ENCODE results near the gene SOX6.

SOX6 gene

DNA sequence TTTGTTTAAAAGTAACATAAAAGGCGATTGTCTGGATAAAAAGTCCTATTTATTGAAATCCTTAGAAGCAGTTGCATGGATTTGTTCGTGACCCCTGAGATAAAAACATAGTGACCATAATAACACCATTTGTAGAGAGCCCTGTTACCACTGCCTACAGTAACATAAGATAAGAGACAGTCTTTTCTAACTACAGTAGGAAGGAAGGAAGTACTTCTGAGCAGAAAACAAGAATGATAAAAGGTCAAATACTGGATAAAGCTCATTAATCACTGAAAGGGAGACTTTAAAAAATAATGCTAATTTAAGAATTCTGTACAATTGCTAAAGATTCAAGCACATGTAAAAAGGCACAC lies 47.1 kb upstream of the SOX6 start:
- H3K4me2 ChIP-seq (ENCODE audit: low read length) = no peak overlapping the region
- TF ChIP-seq, protein P1, sequence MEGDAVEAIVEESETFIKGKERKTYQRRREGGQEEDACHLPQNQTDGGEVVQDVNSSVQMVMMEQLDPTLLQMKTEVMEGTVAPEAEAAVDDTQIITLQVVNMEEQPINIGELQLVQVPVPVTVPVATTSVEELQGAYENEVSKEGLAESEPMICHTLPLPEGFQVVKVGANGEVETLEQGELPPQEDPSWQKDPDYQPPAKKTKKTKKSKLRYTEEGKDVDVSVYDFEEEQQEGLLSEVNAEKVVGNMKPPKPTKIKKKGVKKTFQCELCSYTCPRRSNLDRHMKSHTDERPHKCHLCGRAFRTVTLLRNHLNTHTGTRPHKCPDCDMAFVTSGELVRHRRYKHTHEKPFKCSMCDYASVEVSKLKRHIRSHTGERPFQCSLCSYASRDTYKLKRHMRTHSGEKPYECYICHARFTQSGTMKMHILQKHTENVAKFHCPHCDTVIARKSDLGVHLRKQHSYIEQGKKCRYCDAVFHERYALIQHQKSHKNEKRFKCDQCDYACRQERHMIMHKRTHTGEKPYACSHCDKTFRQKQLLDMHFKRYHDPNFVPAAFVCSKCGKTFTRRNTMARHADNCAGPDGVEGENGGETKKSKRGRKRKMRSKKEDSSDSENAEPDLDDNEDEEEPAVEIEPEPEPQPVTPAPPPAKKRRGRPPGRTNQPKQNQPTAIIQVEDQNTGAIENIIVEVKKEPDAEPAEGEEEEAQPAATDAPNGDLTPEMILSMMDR (IDR thresholded peaks at IDR 0.05; ENCODE audit: low read depth, low read length, poor library complexity, severe bottlenecking) = no peak
- no peak for TF ChIP-seq EZH2phosphoT487 (IDR thresholded peaks at IDR 0.05; ENCODE audit: borderline replicate concordance, low read length)
- H4K20me1 ChIP-seq (ENCODE audit: control insufficient read depth, insufficient read depth, low read depth, low read length) = no peaks in the 10 kb centered on the region

DNA sequence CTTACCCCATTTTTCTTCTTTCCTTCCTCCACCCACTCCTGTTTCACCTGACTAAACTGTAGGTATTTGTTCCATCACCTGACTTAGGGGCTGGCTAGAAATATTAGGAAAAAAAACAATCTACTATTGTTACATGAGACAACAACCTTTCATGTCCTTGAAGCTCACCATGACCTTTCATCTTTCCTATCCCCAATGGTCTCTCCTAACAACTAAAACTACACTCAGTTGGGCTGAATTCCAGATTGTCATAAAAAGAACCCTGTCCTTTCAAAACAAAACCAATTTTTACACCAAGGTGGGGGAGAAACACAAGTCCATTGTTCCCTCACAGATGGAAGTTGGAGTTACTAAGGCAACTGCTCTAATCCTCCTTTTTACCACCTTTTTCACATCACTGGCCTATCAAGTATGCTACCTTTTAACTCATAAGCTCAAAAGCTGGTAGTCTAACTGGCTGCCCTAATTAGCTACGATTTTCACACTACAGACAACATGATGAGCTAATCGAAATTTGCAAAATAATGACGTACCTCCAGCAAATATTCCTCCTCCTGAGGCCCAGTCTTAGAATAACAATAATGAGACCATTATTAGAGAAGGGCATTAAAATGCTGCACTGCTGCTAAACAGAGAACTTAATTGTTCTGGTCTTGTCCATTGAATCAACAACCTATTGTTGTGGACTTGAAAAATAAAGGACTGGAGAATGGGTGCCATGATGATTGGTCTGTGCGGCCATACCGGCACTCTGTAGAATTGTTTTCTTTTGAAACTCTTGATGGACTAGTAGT lies 46.5 kb upstream of the SOX6 start:
- Histone ChIP-seq H3F3A (ENCODE audit: control insufficient read depth, insufficient read depth) (no peaks in the 10 kb centered on the region), H3K36me3 (ENCODE audit: control insufficient read depth, low read length) (no peaks in the 10 kb centered on the region), H3K4me2 (ENCODE audit: low read length) (no peak overlapping the region), H3K4me1 (ENCODE audit: control insufficient read depth, low read length) (no peaks in the 10 kb centered on the region), H3K9me3 (ENCODE audit: control insufficient read depth, insufficient read depth, low read length) (no peaks in the 10 kb centered on the region), H3K27me3 (ENCODE audit: control insufficient read depth, low read length) (no peaks in the 10 kb centered on the region), H3K9me2 (replicated peaks; ENCODE audit: control insufficient read depth, low read length) (no peaks in the 10 kb centered on the region), H4K20me1 (ENCODE audit: control insufficient read depth, insufficient read depth, low read depth, low read length) (no peaks in the 10 kb centered on the region), H3K79me2 (ENCODE audit: control insufficient read depth, low read length) (no peaks in the 10 kb centered on the region), H3K4me3 (ENCODE audit: low read length) (no peak overlapping the region), H3K27ac (ENCODE audit: low read depth, low read length) (no peak overlapping the region)
- TF ChIP-seq EZH2phosphoT487 (IDR thresholded peaks at IDR 0.05; ENCODE audit: borderline replicate concordance, low read length) = no peak

More for the DNA sequence above, 47.1 kb upstream of the SOX6 start:
- H3K36me3 ChIP-seq (ENCODE audit: control insufficient read depth, low read length) = no peaks in the 10 kb centered on the region
- H3K27me3 ChIP-seq (ENCODE audit: control insufficient read depth, low read length) = no peaks in the 10 kb centered on the region
- H3K4me1 ChIP-seq (ENCODE audit: control insufficient read depth, low read length) = no peaks in the 10 kb centered on the region
- H3K79me2 ChIP-seq (ENCODE audit: control insufficient read depth, low read length) = no peaks in the 10 kb centered on the region
- no peak overlapping the region for H3K4me3 ChIP-seq (ENCODE audit: low read length)
- no peaks in the 10 kb centered on the region for H3K9me3 ChIP-seq (ENCODE audit: control insufficient read depth, insufficient read depth, low read length)
- H3K27ac ChIP-seq (ENCODE audit: low read depth, low read length) = no peak overlapping the region
- no peaks in the 10 kb centered on the region for H3K9me2 ChIP-seq (replicated peaks; ENCODE audit: control insufficient read depth, low read length)
- no peaks in the 10 kb centered on the region for H3F3A ChIP-seq (ENCODE audit: control insufficient read depth, insufficient read depth)

DNA sequence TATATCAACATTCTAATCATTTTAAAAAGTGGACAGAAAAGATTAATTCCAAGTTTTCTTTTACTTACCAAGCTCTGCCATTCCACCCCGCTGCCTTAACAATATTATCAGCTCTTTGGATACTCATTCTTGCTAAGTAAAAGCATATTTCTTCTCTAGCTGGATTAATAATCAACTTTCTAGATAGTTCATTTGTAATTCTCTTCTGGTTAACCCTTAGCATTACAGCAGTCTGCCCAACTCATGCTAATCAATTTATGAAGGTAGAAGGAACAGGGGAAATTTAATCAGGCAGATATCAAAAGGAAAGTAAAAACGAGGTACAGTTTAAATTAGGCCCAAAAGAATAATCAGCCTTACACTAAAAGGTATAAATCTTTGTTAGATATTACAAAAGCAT lies 41.0 kb upstream of the SOX6 start:
- no peak for TF ChIP-seq EZH2phosphoT487 (IDR thresholded peaks at IDR 0.05; ENCODE audit: borderline replicate concordance, low read length)
- TF ChIP-seq, protein P1 (IDR thresholded peaks at IDR 0.05; ENCODE audit: low read depth, low read length, poor library complexity, severe bottlenecking) = no peak
- H3K4me1 ChIP-seq (ENCODE audit: control insufficient read depth, low read length) = no peaks in the 10 kb centered on the region
- no peaks in the 10 kb centered on the region for H3F3A ChIP-seq (ENCODE audit: control insufficient read depth, insufficient read depth)
- no peaks in the 10 kb centered on the region for H3K79me2 ChIP-seq (ENCODE audit: control insufficient read depth, low read length)
- no peaks in the 10 kb centered on the region for H3K9me3 ChIP-seq (ENCODE audit: control insufficient read depth, insufficient read depth, low read length)
- no peaks in the 10 kb centered on the region for H3K36me3 ChIP-seq (ENCODE audit: control insufficient read depth, low read length)
- no peaks in the 10 kb centered on the region for H3K9me2 ChIP-seq (replicated peaks; ENCODE audit: control insufficient read depth, low read length)
- no peak overlapping the region for H3K27ac ChIP-seq (ENCODE audit: low read depth, low read length)
- H3K4me3 ChIP-seq (ENCODE audit: low read length) = no peak overlapping the region
- no peaks in the 10 kb centered on the region for H4K20me1 ChIP-seq (ENCODE audit: control insufficient read depth, insufficient read depth, low read depth, low read length)
- H3K4me2 ChIP-seq (ENCODE audit: low read length) = no peak overlapping the region
- no peaks in the 10 kb centered on the region for H3K27me3 ChIP-seq (ENCODE audit: control insufficient read depth, low read length)

DNA sequence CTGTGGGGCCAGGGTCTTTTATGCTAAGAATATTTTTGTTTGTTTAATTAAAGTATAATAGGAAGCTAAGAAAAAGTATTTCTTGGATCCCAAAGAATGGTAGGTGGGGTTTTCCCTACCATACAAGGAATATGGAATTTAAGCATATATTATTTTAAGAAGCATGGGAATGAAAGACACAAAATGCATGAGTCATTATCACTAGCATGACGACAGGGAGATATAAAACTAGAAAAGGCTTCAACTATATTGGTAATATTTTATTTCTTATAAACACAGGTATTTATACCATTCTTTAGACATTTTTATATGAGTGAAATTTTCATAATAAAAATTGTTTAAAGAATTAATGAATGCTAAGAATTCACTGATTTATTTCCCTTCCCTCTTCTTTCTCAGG lies 39.3 kb upstream of the SOX6 start:
- Histone ChIP-seq H3K9me3 (ENCODE audit: control insufficient read depth, insufficient read depth, low read length) (no peaks in the 10 kb centered on the region), H3K27me3 (ENCODE audit: control insufficient read depth, low read length) (no peaks in the 10 kb centered on the region), H3K4me1 (ENCODE audit: control insufficient read depth, low read length) (no peaks in the 10 kb centered on the region), H3K9me2 (replicated peaks; ENCODE audit: control insufficient read depth, low read length) (no peaks in the 10 kb centered on the region), H3K4me3 (ENCODE audit: low read length) (no peak overlapping the region), H3K79me2 (ENCODE audit: control insufficient read depth, low read length) (no peaks in the 10 kb centered on the region), H3K27ac (ENCODE audit: low read depth, low read length) (no peak overlapping the region), H4K20me1 (ENCODE audit: control insufficient read depth, insufficient read depth, low read depth, low read length) (no peaks in the 10 kb centered on the region), H3K4me2 (ENCODE audit: low read length) (no peak overlapping the region), H3F3A (ENCODE audit: control insufficient read depth, insufficient read depth) (no peaks in the 10 kb centered on the region), H3K36me3 (ENCODE audit: control insufficient read depth, low read length) (no peaks in the 10 kb centered on the region)
- TF ChIP-seq, protein P1 (IDR thresholded peaks at IDR 0.05; ENCODE audit: low read depth, low read length, poor library complexity, severe bottlenecking) = no peak
- no peak for TF ChIP-seq EZH2phosphoT487 (IDR thresholded peaks at IDR 0.05; ENCODE audit: borderline replicate concordance, low read length)
